SKM-1 treated with dmso at 0.1 percent for 144 hours (cell line): ENCODE data around the gene ZNF385D.

Experiments
- DNase-seq: peaks from one replicate; lab custom pipeline; 2025; ENCODE audit not compliant: unreplicated experiment; lab: John Stamatoyannopoulos, UW

ZNF385D gene

GRCh38 chr3:21682206-21682605 lies 68.8 kb downstream of the ZNF385D start:
- no peak for DNase-seq

- no peak for DNase-seq
Measured at GRCh38 chr3:21673393-21673792, 77.6 kb downstream of the ZNF385D start.

GRCh38 chr3:21672303-21672702 lies 78.7 kb downstream of the ZNF385D start:
- no peak for DNase-seq

GRCh38 chr3:21670386-21670785 lies 80.6 kb downstream of the ZNF385D start:
- DNase-seq, result no peak

DNA sequence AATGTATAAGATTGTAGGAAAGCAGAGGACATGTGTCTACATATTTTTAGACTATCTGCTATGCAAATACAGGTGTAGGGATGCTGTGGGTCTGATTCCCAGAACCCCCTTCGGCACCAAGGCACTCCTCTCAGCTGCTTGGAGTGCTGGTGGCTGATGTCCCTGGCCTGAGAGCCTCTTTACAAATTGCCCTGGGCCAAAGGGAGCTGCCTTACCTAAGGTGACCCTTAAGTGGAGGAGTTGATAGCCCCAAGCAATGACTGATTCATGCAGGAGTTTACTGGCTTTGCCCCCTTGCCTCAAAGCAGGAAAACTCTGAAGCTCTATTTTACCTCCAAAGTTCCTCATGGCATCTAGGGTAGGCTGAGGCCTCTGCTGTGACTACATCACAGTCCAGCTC lies 83.0 kb downstream of the ZNF385D start:
- DNase-seq, result no peak

GRCh38 chr3:21665444-21666100 lies 85.4 kb downstream of the ZNF385D start:
- DNase-seq, result no peak

- DNase-seq, result no peak
Measured at GRCh38 chr3:21664996-21665395, 86.0 kb downstream of the ZNF385D start.

- no peak for DNase-seq
Measured at GRCh38 chr3:21662403-21662802, 88.6 kb downstream of the ZNF385D start.

- no peak for DNase-seq
Measured at GRCh38 chr3:21654662-21655061, 96.3 kb downstream of the ZNF385D start.

DNA sequence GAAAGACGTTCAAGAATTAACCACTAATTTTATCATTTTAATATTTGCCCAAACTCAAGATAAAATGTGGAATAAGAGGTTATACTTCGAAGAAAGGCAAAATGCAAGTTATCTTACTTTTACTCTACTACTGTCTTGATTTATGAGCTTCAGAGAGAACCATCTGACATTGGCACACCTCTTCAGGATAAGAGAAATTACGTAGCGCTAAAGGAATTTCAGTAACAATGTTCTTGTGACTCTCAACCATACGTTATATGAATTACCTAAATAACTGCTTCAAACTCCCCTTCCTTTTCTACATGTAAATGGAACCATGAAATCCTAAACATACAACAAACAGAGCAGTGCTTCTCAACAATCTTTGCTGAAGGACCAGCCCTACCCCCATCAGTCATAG lies 96.8 kb downstream of the ZNF385D start:
- DNase-seq, result no peak

- no peak for DNase-seq
Measured at GRCh38 chr3:21649519-21649918, 101.5 kb downstream of the ZNF385D start.

GRCh38 chr3:21647961-21648360 lies 103.0 kb downstream of the ZNF385D start:
- DNase-seq, result no peak

GRCh38 chr3:21645121-21645897 lies 105.7 kb downstream of the ZNF385D start:
- no peak for DNase-seq

GRCh38 chr3:21644268-21644667 lies 106.7 kb downstream of the ZNF385D start:
- DNase-seq, result no peak

DNA sequence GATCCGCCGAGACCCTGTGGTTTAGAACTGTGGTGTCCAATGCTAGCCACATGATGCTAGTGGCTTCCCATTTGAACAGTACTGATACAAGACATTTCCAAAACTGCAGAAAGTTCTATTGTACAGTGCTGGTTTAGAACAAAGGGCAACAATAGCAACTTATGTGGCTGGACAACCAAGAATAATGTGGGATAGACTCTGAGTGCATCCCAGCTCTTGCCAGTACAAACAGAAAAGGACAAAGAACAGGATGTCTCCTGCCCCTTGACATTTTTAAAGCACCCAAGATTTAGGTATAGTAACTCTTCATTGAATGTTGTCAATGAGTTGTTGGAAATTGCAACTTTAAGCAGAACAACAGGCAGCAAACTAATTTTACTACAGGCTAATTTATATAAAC lies 107.3 kb downstream of the ZNF385D start:
- no peak for DNase-seq

GRCh38 chr3:21642433-21642832 lies 108.6 kb downstream of the ZNF385D start:
- DNase-seq, result no peak

DNA sequence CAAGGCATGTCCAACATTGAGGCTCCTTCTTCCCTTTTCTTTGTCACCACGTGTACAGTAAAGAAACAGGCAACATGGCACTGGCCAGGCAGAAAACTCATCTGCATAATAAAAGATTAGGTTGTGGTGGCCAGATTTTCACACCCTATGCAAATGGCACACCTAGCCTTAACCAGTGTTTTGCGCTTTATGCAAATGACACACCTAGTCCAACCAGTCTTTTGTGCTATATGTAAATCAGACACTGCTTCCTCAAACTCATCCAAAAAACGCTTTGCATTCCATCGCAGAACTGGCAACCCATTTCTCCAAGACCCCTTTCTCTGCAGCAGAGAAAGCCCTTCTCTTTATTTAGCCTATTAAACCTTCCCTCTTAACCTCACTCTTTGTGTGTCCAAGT lies 109.1 kb downstream of the ZNF385D start:
- DNase-seq, result no peak

DNA sequence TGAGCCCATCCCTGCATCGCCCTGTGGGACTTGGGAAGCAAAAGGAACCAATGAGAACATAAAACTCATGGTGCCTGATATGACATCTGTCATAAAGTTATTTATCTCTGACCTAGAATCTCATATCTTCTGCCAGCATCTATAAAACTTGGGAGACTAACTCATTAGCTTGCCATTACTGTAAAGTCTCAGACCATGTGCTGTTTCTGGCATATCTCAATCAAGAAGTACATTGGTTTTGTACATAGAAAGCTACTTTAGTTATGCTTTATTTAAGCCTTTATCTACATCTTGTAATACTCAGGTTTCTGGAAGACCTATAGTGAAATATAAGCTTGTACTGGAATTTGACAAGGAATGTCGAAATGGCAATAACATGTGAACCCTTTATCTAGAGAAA lies 112.5 kb downstream of the ZNF385D start:
- DNase-seq, result no peak

DNA sequence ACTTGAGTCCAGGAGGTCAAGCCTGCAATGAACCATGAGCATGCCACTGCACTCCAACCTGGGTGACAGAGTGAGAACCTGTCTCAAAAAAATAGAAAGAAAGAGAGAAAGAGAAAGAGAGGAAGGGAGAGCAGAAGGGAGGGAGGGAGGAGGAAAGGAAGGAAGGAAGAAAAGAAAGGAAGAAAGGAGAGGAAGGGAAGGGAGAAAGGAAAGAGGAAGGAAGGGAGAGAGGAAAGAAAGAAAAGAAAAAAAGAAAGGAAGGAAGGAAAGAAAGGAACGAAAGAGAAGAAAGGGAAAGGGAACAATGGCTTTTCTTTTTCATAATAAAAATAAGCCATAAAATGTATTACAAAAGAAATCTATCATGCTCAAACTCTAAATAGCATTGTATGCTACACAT lies 116.9 kb downstream of the ZNF385D start:
- no peak for DNase-seq

GRCh38 chr3:21624524-21624923 lies 126.5 kb downstream of the ZNF385D start:
- DNase-seq, result no peak

- no peak for DNase-seq
Measured at GRCh38 chr3:21621181-21621651, 129.8 kb downstream of the ZNF385D start.

- DNase-seq, result no peak
Measured at GRCh38 chr3:21620511-21621155, 130.4 kb downstream of the ZNF385D start.
